Panc1 (cell line): ENCODE results near the gene NRP1. TPM values are rescaled to one million over a fixed set of nuclear protein-coding genes. Genes with fewer than 3 reads are reported as not detected.

Experiments used
- ATAC-seq: fragments of 200-7000 bp; cut with Tn5 transposase; 2 replicates; pipeline ENCODE4 v1.9.1; 2020; ENCODE audit warnings: mild to moderate bottlenecking, moderate library complexity
- BruUV-seq: library from RNA; stranded (reverse); fragments of 400-500 nt; replicated peaks from 2 replicates; lab custom pipeline; 2021; lab: Mats Ljungman, UMichigan
- CTCF ChIA-PET: fragments of 300-600 bp; sonication (Branson Sonifier 250); formaldehyde crosslinking; loops from one replicate; lab custom pipeline; 2022; ENCODE audit warnings: antibody characterized with exemption; lab: Charles Lee
- POLR2A ChIA-PET: fragments of 300-600 bp; sonication (Branson Sonifier 250); formaldehyde crosslinking; loops from one replicate; lab custom pipeline; 2022; ENCODE audit warnings: antibody characterized with exemption; lab: Charles Lee
- DNase-seq: peaks from one replicate; pipeline ENCODE4 v3.0.0-alpha.2; 2010; ENCODE audit warnings: low read depth, low spot score
- H3K27ac ChIP-seq: 2 replicates; pipeline ENCODE4 v1.5.1; 2011; ENCODE audit warnings: mild to moderate bottlenecking, low read length, inconsistent platforms
- H3K27me3 ChIP-seq: fragments of 200-500 bp; sonication (Bioruptor generic); 2 replicates; pipeline ENCODE4 v1.6.0; 2014; ENCODE audit warnings: low read length, inconsistent platforms; ENCODE audit not compliant: control insufficient read depth, insufficient read depth
- H3K36me3 ChIP-seq: fragments of 200-500 bp; sonication (Bioruptor generic); 2 replicates; pipeline ENCODE4 v1.5.1; 2014; ENCODE audit warnings: inconsistent platforms, mild to moderate bottlenecking, low read length, moderate library complexity; ENCODE audit not compliant: control insufficient read depth, insufficient read depth
- H3K4me1 ChIP-seq: 2 replicates; pipeline ENCODE4 v1.5.1; 2011; ENCODE audit warnings: inconsistent platforms, mild to moderate bottlenecking, low read length, moderate library complexity; ENCODE audit not compliant: control insufficient read depth, insufficient read depth
- H3K4me3 ChIP-seq, 2 experiments: 2 replicates each; pipeline ENCODE4 v1.5.1; 2011 to 2012; ENCODE audit warnings: low read depth in 2 of 2, low read length in 2 of 2, mild to moderate bottlenecking in 2 of 2, inconsistent platforms in 1 of 2, moderate library complexity in 1 of 2
- H3K9me3 ChIP-seq: fragments of 200-500 bp; sonication (Bioruptor generic); 2 replicates; pipeline ENCODE4 v1.5.1; 2014; ENCODE audit warnings: low read depth, mild to moderate bottlenecking, inconsistent platforms, low read length, moderate library complexity; ENCODE audit not compliant: control insufficient read depth, insufficient read depth
- POLR2AphosphoS5 ChIP-seq: IDR thresholded peaks from 2 replicates; pipeline ENCODE4 v1.6.1; 2012; ENCODE audit warnings: mild to moderate bottlenecking, low read depth, low read length, moderate library complexity
- SIN3A ChIP-seq: IDR thresholded peaks from 2 replicates; pipeline ENCODE4 v1.6.1; 2012; ENCODE audit warnings: low read depth, mild to moderate bottlenecking, low read length, moderate library complexity, borderline replicate concordance; ENCODE audit not compliant: insufficient read depth
- TCF7L2 ChIP-seq: IDR thresholded peaks from 2 replicates; pipeline ENCODE4 v1.6.1; 2011; ENCODE audit warnings: mild to moderate bottlenecking, low read depth, low read length, inconsistent platforms
- in situ Hi-C: cut with HindIII; loops from 2 replicates; pipeline ENCODE4 v1.10.0; 2016; ENCODE audit warnings: low sequenced_read_pairs, low pct_unique_long_range_greater_than_20kb
- intact Hi-C: fragments of 100-400 bp; cut with micrococcal nuclease; formaldehyde crosslinking; loops from one replicate; pipeline ENCODE4 v1.10.0; 2022; ENCODE audit not compliant: unreplicated experiment
- total RNA-seq: library from RNA; stranded (reverse); gene quantifications from one replicate; pipeline ENCODE4 v1.2.1, GENCODE V29; 2021; ENCODE audit not compliant: unreplicated experiment
- TF ChIP-seq, protein P1 (sequence below): fragments of 450-650 bp; IDR thresholded peaks from 2 replicates; pipeline ENCODE4 v1.5.1; 2017; ENCODE audit warnings: mild to moderate bottlenecking
- TF ChIP-seq, protein P2 (sequence below), 2 experiments: IDR thresholded peaks; 2 replicates each; pipeline ENCODE4 v1.6.1; 2011 to 2012; ENCODE audit warnings: low read depth in 2 of 2, control low read depth in 1 of 2, low read length in 1 of 2, mild to moderate bottlenecking in 1 of 2, moderate library complexity in 1 of 2; ENCODE audit not compliant: insufficient read depth in 1 of 2

The NRP1 gene
- total RNA-seq, 1 experiment from 2014 or later = 93.4 TPM

DNA sequence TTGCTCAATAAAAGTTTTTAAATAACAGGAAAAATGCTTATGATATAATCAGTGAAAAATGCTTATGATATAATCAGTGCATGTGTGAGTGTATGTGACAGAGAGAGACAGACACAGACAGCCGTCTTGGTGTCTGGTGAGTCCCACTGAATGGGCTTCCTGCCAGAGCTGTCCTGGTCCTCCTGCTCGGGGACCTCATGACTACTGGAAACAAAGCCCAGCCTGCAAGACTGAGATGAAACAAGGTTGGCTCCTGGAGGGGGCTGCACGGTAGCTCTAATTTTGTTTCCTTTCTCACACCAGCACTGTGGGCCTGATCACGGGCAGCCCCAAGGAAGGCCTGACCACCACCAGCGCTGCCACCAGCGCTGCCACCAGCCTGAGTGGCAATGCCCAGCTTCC is 57.3 kb downstream of the NRP1 start:
- Histone ChIP-seq H3K36me3 (no peaks in the 10 kb centered on the region), H3K4me3 (no peak overlapping the region), H3K27me3 (no peaks in the 10 kb centered on the region), H3K4me1 (peaks cover 67% of the 10 kb centered on the region), H3K9me3 (no peaks in the 10 kb centered on the region), H3K27ac (peak overlapping the region; percentile 100)
- ChIA-PET POLR2A (no interaction called here), CTCF (no interaction called here)
- intact Hi-C loops (no loop called here), in situ Hi-C loops (no loop called here)
- TF ChIP-seq POLR2AphosphoS5 = no peak
- TF ChIP-seq TCF7L2 = no peak
- TF ChIP-seq, protein P1, sequence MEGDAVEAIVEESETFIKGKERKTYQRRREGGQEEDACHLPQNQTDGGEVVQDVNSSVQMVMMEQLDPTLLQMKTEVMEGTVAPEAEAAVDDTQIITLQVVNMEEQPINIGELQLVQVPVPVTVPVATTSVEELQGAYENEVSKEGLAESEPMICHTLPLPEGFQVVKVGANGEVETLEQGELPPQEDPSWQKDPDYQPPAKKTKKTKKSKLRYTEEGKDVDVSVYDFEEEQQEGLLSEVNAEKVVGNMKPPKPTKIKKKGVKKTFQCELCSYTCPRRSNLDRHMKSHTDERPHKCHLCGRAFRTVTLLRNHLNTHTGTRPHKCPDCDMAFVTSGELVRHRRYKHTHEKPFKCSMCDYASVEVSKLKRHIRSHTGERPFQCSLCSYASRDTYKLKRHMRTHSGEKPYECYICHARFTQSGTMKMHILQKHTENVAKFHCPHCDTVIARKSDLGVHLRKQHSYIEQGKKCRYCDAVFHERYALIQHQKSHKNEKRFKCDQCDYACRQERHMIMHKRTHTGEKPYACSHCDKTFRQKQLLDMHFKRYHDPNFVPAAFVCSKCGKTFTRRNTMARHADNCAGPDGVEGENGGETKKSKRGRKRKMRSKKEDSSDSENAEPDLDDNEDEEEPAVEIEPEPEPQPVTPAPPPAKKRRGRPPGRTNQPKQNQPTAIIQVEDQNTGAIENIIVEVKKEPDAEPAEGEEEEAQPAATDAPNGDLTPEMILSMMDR = no peak
- TF ChIP-seq, protein P2, sequence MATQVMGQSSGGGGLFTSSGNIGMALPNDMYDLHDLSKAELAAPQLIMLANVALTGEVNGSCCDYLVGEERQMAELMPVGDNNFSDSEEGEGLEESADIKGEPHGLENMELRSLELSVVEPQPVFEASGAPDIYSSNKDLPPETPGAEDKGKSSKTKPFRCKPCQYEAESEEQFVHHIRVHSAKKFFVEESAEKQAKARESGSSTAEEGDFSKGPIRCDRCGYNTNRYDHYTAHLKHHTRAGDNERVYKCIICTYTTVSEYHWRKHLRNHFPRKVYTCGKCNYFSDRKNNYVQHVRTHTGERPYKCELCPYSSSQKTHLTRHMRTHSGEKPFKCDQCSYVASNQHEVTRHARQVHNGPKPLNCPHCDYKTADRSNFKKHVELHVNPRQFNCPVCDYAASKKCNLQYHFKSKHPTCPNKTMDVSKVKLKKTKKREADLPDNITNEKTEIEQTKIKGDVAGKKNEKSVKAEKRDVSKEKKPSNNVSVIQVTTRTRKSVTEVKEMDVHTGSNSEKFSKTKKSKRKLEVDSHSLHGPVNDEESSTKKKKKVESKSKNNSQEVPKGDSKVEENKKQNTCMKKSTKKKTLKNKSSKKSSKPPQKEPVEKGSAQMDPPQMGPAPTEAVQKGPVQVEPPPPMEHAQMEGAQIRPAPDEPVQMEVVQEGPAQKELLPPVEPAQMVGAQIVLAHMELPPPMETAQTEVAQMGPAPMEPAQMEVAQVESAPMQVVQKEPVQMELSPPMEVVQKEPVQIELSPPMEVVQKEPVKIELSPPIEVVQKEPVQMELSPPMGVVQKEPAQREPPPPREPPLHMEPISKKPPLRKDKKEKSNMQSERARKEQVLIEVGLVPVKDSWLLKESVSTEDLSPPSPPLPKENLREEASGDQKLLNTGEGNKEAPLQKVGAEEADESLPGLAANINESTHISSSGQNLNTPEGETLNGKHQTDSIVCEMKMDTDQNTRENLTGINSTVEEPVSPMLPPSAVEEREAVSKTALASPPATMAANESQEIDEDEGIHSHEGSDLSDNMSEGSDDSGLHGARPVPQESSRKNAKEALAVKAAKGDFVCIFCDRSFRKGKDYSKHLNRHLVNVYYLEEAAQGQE (IDR thresholded peaks at IDR 0.05; ENCODE audit: insufficient read depth in 1 of 2, low read depth in 2 of 2, low read length in 1 of 2) = no peak
- no peak for TF ChIP-seq SIN3A
- BruUV-seq = no TSS peak
- DNase-seq = no peak
- ATAC-seq = peak; percentile 48; the same call in 1 of the 2 replicates

DNA sequence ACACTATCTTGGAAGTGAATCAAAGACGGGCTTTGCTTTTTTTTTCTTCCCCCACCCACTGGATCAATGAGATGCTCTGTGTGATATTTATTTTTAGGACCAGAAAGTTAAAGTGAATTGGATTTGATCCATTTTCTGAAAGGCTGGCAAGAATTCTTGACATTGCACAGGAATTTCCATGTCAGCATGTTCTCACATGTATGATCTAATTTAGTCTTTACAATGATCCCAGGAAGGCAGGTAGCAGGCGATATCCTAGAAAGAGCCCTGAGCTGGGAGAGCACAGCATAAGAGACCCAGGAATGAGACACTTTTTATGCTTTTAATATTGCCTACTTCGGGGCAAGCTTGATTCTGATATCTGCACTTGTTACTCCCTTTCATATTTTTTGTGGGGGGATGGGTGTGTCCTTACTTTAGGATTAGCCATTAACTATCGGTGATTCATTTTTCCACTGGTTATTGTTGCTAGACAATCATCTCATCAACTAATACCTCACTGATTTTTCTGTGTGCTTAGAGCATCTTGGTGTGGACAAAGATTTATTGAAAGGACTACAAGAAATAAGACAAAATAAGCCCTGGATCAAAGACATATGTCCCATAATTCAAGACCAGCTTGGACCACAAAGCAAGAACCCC is 58.1 kb downstream of the NRP1 start:
- intact Hi-C loops = no loop called here
- BruUV-seq = no TSS peak
- ATAC-seq = no peak
- Histone ChIP-seq H3K9me3 (no peaks in the 10 kb centered on the region), H3K36me3 (no peaks in the 10 kb centered on the region; the same call in 1 of the 2 replicates), H3K27me3 (no peaks in the 10 kb centered on the region), H3K4me1 (peaks cover 72% of the 10 kb centered on the region), H3K4me3 (no peak overlapping the region), H3K27ac (peak overlapping the region; percentile 100)
- CTCF ChIA-PET = no interaction called here
- POLR2A ChIA-PET = no interaction called here
- no peak for DNase-seq
- TF ChIP-seq, protein P2 (IDR thresholded peaks at IDR 0.05; ENCODE audit: insufficient read depth in 1 of 2, low read depth in 2 of 2, low read length in 1 of 2) = no peak
- no peak for TF ChIP-seq TCF7L2
- no peak for TF ChIP-seq SIN3A
- TF ChIP-seq, protein P1 = no peak
- TF ChIP-seq POLR2AphosphoS5 = no peak
- in situ Hi-C loops = no loop called here
